Measurements from ENCODE around the gene TPGS2. TPM values are rescaled to one million over a fixed set of nuclear protein-coding genes. Genes with fewer than 3 reads are reported as not detected.

The TPGS2 gene
- total RNA-seq, 1 experiment from 2014 or later, result 93.3 TPM

GRCh38 chr18:36745219-36745975, 83.4 kb downstream of the TPGS2 start:
- no peak overlapping the region for H3K4me3 ChIP-seq (replicated peaks in 1 of 2; ENCODE audit: low read depth in 1 of 2, low read length in 2 of 2)
- H3K9ac ChIP-seq (ENCODE audit: low read length), result no peak overlapping the region
- H2AFZ ChIP-seq (ENCODE audit: low read depth, low read length, poor library complexity, severe bottlenecking), result no peak overlapping the region
- H3K79me2 ChIP-seq (ENCODE audit: insufficient read depth, low read length), result no peaks in the 10 kb centered on the region
- BruUV-seq (replicated peaks), result no TSS peak
- H3K4me2 ChIP-seq (ENCODE audit: low read length), result no peak overlapping the region
- intact Hi-C loops (cut with micrococcal nuclease), result no loop called here
- ATAC-seq (no peak), DNase-seq (ENCODE audit: low read depth, low spot score) (no peak)
- H3K9me2 ChIP-seq (ENCODE audit: insufficient read depth), result no peaks in the 10 kb centered on the region
- POLR2A ChIA-PET, result no interaction called here
- no peak overlapping the region for H3K27ac ChIP-seq (ENCODE audit: low read depth, low read length)
- no peaks in the 10 kb centered on the region for H3K4me1 ChIP-seq (ENCODE audit: control insufficient read depth in 1 of 2, insufficient read depth in 2 of 2, low read length in 2 of 2)
- no peaks in the 10 kb centered on the region for H3K27me3 ChIP-seq (ENCODE audit: insufficient read depth, low read length)
- RAD21 ChIA-PET (ENCODE audit: low non-redundant PET in 1 of 2, low total read pairs in 2 of 2, uncharacterized antibody in 2 of 2, unreplicated experiment in 2 of 2), result no interaction called here
- no peaks in the 10 kb centered on the region for H4K20me1 ChIP-seq (ENCODE audit: insufficient read depth)
- CTCF ChIA-PET, result no interaction called here
- H3K9me3 ChIP-seq (ENCODE audit: control insufficient read depth in 1 of 2, insufficient read depth in 1 of 2, low read depth in 1 of 2, low read length in 2 of 2), result no peaks in the 10 kb centered on the region
- no peaks in the 10 kb centered on the region for H3K36me3 ChIP-seq (ENCODE audit: control insufficient read depth in 1 of 2, insufficient read depth in 2 of 2, low read length in 2 of 2)
- TF ChIP-seq SP1 (IDR thresholded peaks at IDR 0.05; ENCODE audit: low read depth) (no peak), CTCF (IDR thresholded peaks at IDR 0.05 in 2 of 3, conservative IDR thresholded peaks at IDR 0.05 in 1 of 3; ENCODE audit: borderline replicate concordance in 1 of 3, insufficient read depth in 1 of 3, low read depth in 2 of 3, low read length in 2 of 3) (no peak), REST (IDR thresholded peaks at IDR 0.05; ENCODE audit: low read depth) (no peak), EZH2 (IDR thresholded peaks at IDR 0.05) (no peak), JUND (IDR thresholded peaks at IDR 0.05) (no peak), ELF1 (IDR thresholded peaks at IDR 0.05; ENCODE audit: borderline replicate concordance, low read depth) (no peak), YY1 (IDR thresholded peaks at IDR 0.05; ENCODE audit: extremely low read depth, insufficient replicate concordance, low read depth, low read length) (no peak), EGR1 (IDR thresholded peaks at IDR 0.05; ENCODE audit: low read depth) (no peak), POLR2AphosphoS5 (IDR thresholded peaks at IDR 0.05; ENCODE audit: low read depth, low read length) (no peak), FOSL1 (IDR thresholded peaks at IDR 0.05; ENCODE audit: low read depth) (no peak), CEBPB (IDR thresholded peaks at IDR 0.05; ENCODE audit: low read depth) (no peak), SRF (IDR thresholded peaks at IDR 0.05; ENCODE audit: low read depth) (no peak)

All from HCT116 (cell line).